Panc1 (cell line): Measurements from ENCODE around the gene WDHD1. TPM values are rescaled to one million over a fixed set of nuclear protein-coding genes. Genes with fewer than 3 reads are reported as not detected.

ENCODE experiments used
- ATAC-seq: fragments of 200-7000 bp; cut with Tn5 transposase; 2 replicates; pipeline ENCODE4 v1.9.1; 2020; ENCODE audit warnings: mild to moderate bottlenecking, moderate library complexity
- BruUV-seq: library from RNA; stranded (reverse); fragments of 400-500 nt; replicated peaks from 2 replicates; lab custom pipeline; 2021; lab: Mats Ljungman, UMichigan
- CTCF ChIA-PET: fragments of 300-600 bp; sonication (Branson Sonifier 250); formaldehyde crosslinking; loops from one replicate; lab custom pipeline; 2022; ENCODE audit warnings: antibody characterized with exemption; lab: Charles Lee
- POLR2A ChIA-PET: fragments of 300-600 bp; sonication (Branson Sonifier 250); formaldehyde crosslinking; loops from one replicate; lab custom pipeline; 2022; ENCODE audit warnings: antibody characterized with exemption; lab: Charles Lee
- DNase-seq: peaks from one replicate; pipeline ENCODE4 v3.0.0-alpha.2; 2010; ENCODE audit warnings: low read depth, low spot score
- H3K27ac ChIP-seq: 2 replicates; pipeline ENCODE4 v1.5.1; 2011; ENCODE audit warnings: mild to moderate bottlenecking, low read length, inconsistent platforms
- H3K27me3 ChIP-seq: fragments of 200-500 bp; sonication (Bioruptor generic); 2 replicates; pipeline ENCODE4 v1.6.0; 2014; ENCODE audit warnings: low read length, inconsistent platforms; ENCODE audit not compliant: control insufficient read depth, insufficient read depth
- H3K36me3 ChIP-seq: fragments of 200-500 bp; sonication (Bioruptor generic); 2 replicates; pipeline ENCODE4 v1.5.1; 2014; ENCODE audit warnings: inconsistent platforms, mild to moderate bottlenecking, low read length, moderate library complexity; ENCODE audit not compliant: control insufficient read depth, insufficient read depth
- H3K4me1 ChIP-seq: 2 replicates; pipeline ENCODE4 v1.5.1; 2011; ENCODE audit warnings: inconsistent platforms, mild to moderate bottlenecking, low read length, moderate library complexity; ENCODE audit not compliant: control insufficient read depth, insufficient read depth
- H3K4me3 ChIP-seq, 2 experiments: 2 replicates each; pipeline ENCODE4 v1.5.1; 2011 to 2012; ENCODE audit warnings: low read depth in 2 of 2, low read length in 2 of 2, mild to moderate bottlenecking in 2 of 2, inconsistent platforms in 1 of 2, moderate library complexity in 1 of 2
- H3K9me3 ChIP-seq: fragments of 200-500 bp; sonication (Bioruptor generic); 2 replicates; pipeline ENCODE4 v1.5.1; 2014; ENCODE audit warnings: low read depth, mild to moderate bottlenecking, inconsistent platforms, low read length, moderate library complexity; ENCODE audit not compliant: control insufficient read depth, insufficient read depth
- CTCF ChIP-seq: fragments of 450-650 bp; IDR thresholded peaks from 2 replicates; pipeline ENCODE4 v1.5.1; 2017; ENCODE audit warnings: mild to moderate bottlenecking
- POLR2AphosphoS5 ChIP-seq: IDR thresholded peaks from 2 replicates; pipeline ENCODE4 v1.6.1; 2012; ENCODE audit warnings: mild to moderate bottlenecking, low read depth, low read length, moderate library complexity
- REST ChIP-seq, 2 experiments: IDR thresholded peaks; 2 replicates each; pipeline ENCODE4 v1.6.1; 2011 to 2012; ENCODE audit warnings: low read depth in 2 of 2, control low read depth in 1 of 2, low read length in 1 of 2, mild to moderate bottlenecking in 1 of 2, moderate library complexity in 1 of 2; ENCODE audit not compliant: insufficient read depth in 1 of 2
- SIN3A ChIP-seq: IDR thresholded peaks from 2 replicates; pipeline ENCODE4 v1.6.1; 2012; ENCODE audit warnings: low read depth, mild to moderate bottlenecking, low read length, moderate library complexity, borderline replicate concordance; ENCODE audit not compliant: insufficient read depth
- TCF7L2 ChIP-seq: IDR thresholded peaks from 2 replicates; pipeline ENCODE4 v1.6.1; 2011; ENCODE audit warnings: mild to moderate bottlenecking, low read depth, low read length, inconsistent platforms
- in situ Hi-C: cut with HindIII; loops from 2 replicates; pipeline ENCODE4 v1.10.0; 2016; ENCODE audit warnings: low sequenced_read_pairs, low pct_unique_long_range_greater_than_20kb
- intact Hi-C: fragments of 100-400 bp; cut with micrococcal nuclease; formaldehyde crosslinking; loops from one replicate; pipeline ENCODE4 v1.10.0; 2022; ENCODE audit not compliant: unreplicated experiment
- total RNA-seq: library from RNA; stranded (reverse); gene quantifications from one replicate; pipeline ENCODE4 v1.2.1, GENCODE V29; 2021; ENCODE audit not compliant: unreplicated experiment

WDHD1 gene
- total RNA-seq, 1 experiment from 2014 or later, result 21.7 TPM

GRCh38 chr14:55051165-55051422 is 24.2 kb upstream of the WDHD1 start:
- BruUV-seq, result no TSS peak
- in situ Hi-C loops, result no loop called here

GRCh38 chr14:55048900-55049436 is 22.1 kb upstream of the WDHD1 start:
- no peaks in the 10 kb centered on the region for H3K27me3 ChIP-seq
- no peak overlapping the region for H3K4me3 ChIP-seq
- TF ChIP-seq CTCF (no peak), SIN3A (no peak), TCF7L2 (no peak), REST (IDR thresholded peaks at IDR 0.05; ENCODE audit: insufficient read depth in 1 of 2, low read depth in 2 of 2, low read length in 1 of 2) (no peak), POLR2AphosphoS5 (no peak)
- H3K36me3 ChIP-seq, result peaks cover 13% of the 10 kb centered on the region
- in situ Hi-C loops, result no loop called here
- DNase-seq (no peak), ATAC-seq (no peak)
- intact Hi-C loops, result no loop called here
- POLR2A ChIA-PET, result no interaction called here
- CTCF ChIA-PET, result no interaction called here
- peaks cover 10% of the 10 kb centered on the region for H3K4me1 ChIP-seq
- no peak overlapping the region for H3K27ac ChIP-seq
- no TSS peak for BruUV-seq
- no peaks in the 10 kb centered on the region for H3K9me3 ChIP-seq

More at GRCh38 chr14:55051165-55051422, 24.2 kb upstream of the WDHD1 start:
- DNase-seq (no peak), ATAC-seq (no peak)
- CTCF ChIA-PET, result interaction anchor here (1.2 kb wide), 1 partner anchor 220 kb away, joined by 3 read pairs; the partner anchor contains the start of gene FBXO34
- peak overlapping the region; percentile 86 to 92 for H3K4me3 ChIP-seq
- H3K27me3 ChIP-seq, result no peaks in the 10 kb centered on the region
- no peak for TF ChIP-seq POLR2AphosphoS5
- TF ChIP-seq SIN3A, result no peak
- TF ChIP-seq TCF7L2, result no peak
- no peak for TF ChIP-seq CTCF
- no peak for TF ChIP-seq REST (IDR thresholded peaks at IDR 0.05; ENCODE audit: insufficient read depth in 1 of 2, low read depth in 2 of 2, low read length in 1 of 2)
- H3K4me1 ChIP-seq, result peaks cover 10% of the 10 kb centered on the region
- intact Hi-C loops, result no loop called here
- H3K36me3 ChIP-seq, result peaks cover 10% of the 10 kb centered on the region
- H3K27ac ChIP-seq, result peak overlapping the region; percentile 92
- POLR2A ChIA-PET, result interaction anchor here (0.5 to 1.4 kb wide), 4 partner anchors 20 to 1097 kb away, joined by 3 to 6 read pairs (median 4); no protein-coding TSS in a partner anchor
- H3K9me3 ChIP-seq, result no peaks in the 10 kb centered on the region
